HepG2 (cell line): ENCODE results near the gene RITA1.

Experiments
- GRHL1 ChIP-seq: sonication (generic); formaldehyde crosslinking; conservative IDR thresholded peaks from 2 replicates; pipeline ENCODE4 v1.8.0; 2022; ENCODE audit warnings: missing genetic modification reagents
- GTF2F1 ChIP-seq: fragments of 150-350 bp; IDR thresholded peaks from 2 replicates; pipeline ENCODE4 v1.6.1; 2014; ENCODE audit warnings: low read length
- HNRNPL ChIP-seq: fragments of 200-400 bp; formaldehyde crosslinking; IDR thresholded peaks from 2 replicates; pipeline ENCODE4 v1.6.1; 2017; ENCODE audit warnings: mild to moderate bottlenecking, low read depth, low read length
- MYNN ChIP-seq: sonication (generic); formaldehyde crosslinking; IDR thresholded peaks from 2 replicates; pipeline ENCODE4 v1.4.0; 2020; ENCODE audit warnings: mild to moderate bottlenecking, low read depth, missing genetic modification reagents
- POLR2A ChIP-seq, 2 experiments: IDR thresholded peaks; 2 replicates each; pipeline ENCODE4 v1.6.1; 2011; ENCODE audit warnings: low read depth in 2 of 2, low read length in 2 of 2, mild to moderate bottlenecking in 1 of 2, moderate library complexity in 1 of 2; ENCODE audit not compliant: insufficient read depth in 1 of 2
- SIN3A ChIP-seq: IDR thresholded peaks from 2 replicates; pipeline ENCODE4 v1.6.1; 2011; ENCODE audit warnings: low read depth, mild to moderate bottlenecking, control low read depth, low read length, borderline replicate concordance
- SP4 ChIP-seq: sonication (generic); formaldehyde crosslinking; IDR thresholded peaks from 2 replicates; pipeline ENCODE4 v1.8.1; 2023; ENCODE audit warnings: mild to moderate bottlenecking, missing genetic modification reagents
- ZNF777 ChIP-seq: sonication (generic); formaldehyde crosslinking; IDR thresholded peaks from 2 replicates; pipeline ENCODE4 v1.4.0; 2020; ENCODE audit warnings: missing genetic modification reagents
- ZNF850 ChIP-seq: sonication (generic); formaldehyde crosslinking; conservative IDR thresholded peaks from 2 replicates; pipeline ENCODE4 v1.9.0; 2021; ENCODE audit warnings: mild to moderate bottlenecking, missing genetic modification reagents

GRCh38 chr12:113157218-113157859 is 28.2 kb upstream of the RITA1 start:
- TF ChIP-seq SIN3A (no peak), GTF2F1 (no peak), ZNF777 (CRISPR knock-in tag) (no peak), SP4 (CRISPR knock-in tag) (no peak), POLR2A (IDR thresholded peaks at IDR 0.05; ENCODE audit: insufficient read depth in 1 of 2, low read depth in 2 of 2, low read length in 2 of 2) (no peak), GRHL1 (no peak), HNRNPL (no peak), ZNF850 (CRISPR knock-in tag) (no peak), MYNN (no peak)
